HEK293T (cell line): ENCODE results near the gene YPEL5.

Experiments
- BHLHE40 ChIP-seq: fragments of 450-650 bp; IDR thresholded peaks from 2 replicates; pipeline ENCODE4 v1.6.1; 2016; ENCODE audit warnings: mild to moderate bottlenecking, moderate library complexity, borderline replicate concordance
- ELF4 ChIP-seq: fragments of 450-650 bp; IDR thresholded peaks from 2 replicates; pipeline ENCODE4 v1.6.1; 2017; ENCODE audit warnings: antibody characterized with exemption
- FOXA1 ChIP-seq: fragments of 450-650 bp; IDR thresholded peaks from 2 replicates; pipeline ENCODE4 v1.6.1; 2016; ENCODE audit warnings: mild to moderate bottlenecking
- FOXM1 ChIP-seq: fragments of 450-650 bp; IDR thresholded peaks from 2 replicates; pipeline ENCODE4 v1.6.1; 2017; ENCODE audit warnings: mild to moderate bottlenecking, borderline replicate concordance
- L3MBTL2 ChIP-seq: fragments of 450-650 bp; conservative IDR thresholded peaks from 2 replicates; pipeline ENCODE4 v1.6.1; 2016; ENCODE audit warnings: mild to moderate bottlenecking
- PKNOX1 ChIP-seq: fragments of 450-650 bp; IDR thresholded peaks from 2 replicates; pipeline ENCODE4 v1.6.1; 2016
- SP1 ChIP-seq: fragments of 450-650 bp; IDR thresholded peaks from 2 replicates; pipeline ENCODE4 v1.6.1; 2017

GRCh38 chr2:30193104-30193681, 46.4 kb downstream of the YPEL5 start:
- no peak for TF ChIP-seq BHLHE40
- no peak for TF ChIP-seq ELF4
- TF ChIP-seq FOXA1 = no peak
- no peak for TF ChIP-seq L3MBTL2
- no peak for TF ChIP-seq FOXM1
- no peak for TF ChIP-seq PKNOX1
- TF ChIP-seq SP1 = no peak
